ENCODE data around the gene CTAGE9. TPM values are rescaled to one million over a fixed set of nuclear protein-coding genes. Genes with fewer than 3 reads are reported as not detected.
"Not testable (repeated sequence)": the region's sequence is repeated elsewhere in the genome, so short reads cannot be mapped to it uniquely, and the experiment has no call there.

Gene CTAGE9
- total RNA-seq, 4 donors from 2014 or later: not detected

DNA sequence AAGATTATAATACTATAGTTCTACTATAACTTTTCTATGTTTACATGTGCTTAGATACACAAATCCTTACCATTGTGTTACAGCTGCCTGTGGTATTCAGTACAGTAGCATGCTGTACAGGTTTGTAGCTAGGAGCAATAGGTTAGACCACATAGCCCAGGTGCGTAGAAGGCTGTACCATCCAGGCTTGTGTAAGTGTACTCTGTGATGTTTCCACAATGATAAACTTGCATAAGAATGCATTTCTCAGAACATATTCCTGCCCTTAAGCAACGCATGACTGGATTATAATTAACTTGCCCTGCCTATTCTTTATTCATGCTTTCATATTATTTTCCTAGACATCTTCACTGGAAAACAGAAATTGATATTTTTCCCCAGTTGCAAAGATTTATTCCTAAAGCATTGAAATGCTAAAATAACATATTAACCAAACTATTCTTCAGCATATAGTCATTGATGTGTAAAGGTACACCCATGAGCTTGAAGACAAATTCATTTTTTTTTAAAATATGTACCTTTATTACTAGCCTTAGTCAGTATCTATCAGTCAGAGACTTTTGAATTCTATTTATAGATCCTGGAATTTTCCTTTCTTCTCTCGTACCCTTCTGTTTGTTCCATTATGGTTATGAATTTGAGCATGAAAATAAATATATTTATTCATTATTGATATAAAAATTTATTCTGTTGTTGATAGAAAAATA, 7.2 kb upstream of the CTAGE9 start:
- no peak overlapping the region for H3K27ac ChIP-seq
- H3K27me3 ChIP-seq: no peaks in the 10 kb centered on the region
- intact Hi-C loops (cut with DNase I; ENCODE audit: low total_unique reads): no loop called here
- no peak for DNase-seq
- H3K9me3 ChIP-seq: no peaks in the 10 kb centered on the region
- H3K36me3 ChIP-seq: no peaks in the 10 kb centered on the region
- no peak overlapping the region for H3K4me3 ChIP-seq
- H3K4me1 ChIP-seq: no peaks in the 10 kb centered on the region
- no peak for TF ChIP-seq POLR2A (IDR thresholded peaks at IDR 0.05)
- TF ChIP-seq, protein P1, sequence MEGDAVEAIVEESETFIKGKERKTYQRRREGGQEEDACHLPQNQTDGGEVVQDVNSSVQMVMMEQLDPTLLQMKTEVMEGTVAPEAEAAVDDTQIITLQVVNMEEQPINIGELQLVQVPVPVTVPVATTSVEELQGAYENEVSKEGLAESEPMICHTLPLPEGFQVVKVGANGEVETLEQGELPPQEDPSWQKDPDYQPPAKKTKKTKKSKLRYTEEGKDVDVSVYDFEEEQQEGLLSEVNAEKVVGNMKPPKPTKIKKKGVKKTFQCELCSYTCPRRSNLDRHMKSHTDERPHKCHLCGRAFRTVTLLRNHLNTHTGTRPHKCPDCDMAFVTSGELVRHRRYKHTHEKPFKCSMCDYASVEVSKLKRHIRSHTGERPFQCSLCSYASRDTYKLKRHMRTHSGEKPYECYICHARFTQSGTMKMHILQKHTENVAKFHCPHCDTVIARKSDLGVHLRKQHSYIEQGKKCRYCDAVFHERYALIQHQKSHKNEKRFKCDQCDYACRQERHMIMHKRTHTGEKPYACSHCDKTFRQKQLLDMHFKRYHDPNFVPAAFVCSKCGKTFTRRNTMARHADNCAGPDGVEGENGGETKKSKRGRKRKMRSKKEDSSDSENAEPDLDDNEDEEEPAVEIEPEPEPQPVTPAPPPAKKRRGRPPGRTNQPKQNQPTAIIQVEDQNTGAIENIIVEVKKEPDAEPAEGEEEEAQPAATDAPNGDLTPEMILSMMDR (IDR thresholded peaks at IDR 0.05): no peak

GRCh38 chr6:131715567-131715966, 4.8 kb upstream of the CTAGE9 start:
- intact Hi-C loops (cut with DNase I; ENCODE audit: low total_unique reads); H3K9me3 ChIP-seq; H3K27ac ChIP-seq; DNase-seq; H3K4me1 ChIP-seq; H3K36me3 ChIP-seq; H3K27me3 ChIP-seq; H3K4me3 ChIP-seq: not testable (repeated sequence)

- intact Hi-C loops (cut with DNase I; ENCODE audit: low total_unique reads); H3K9me3 ChIP-seq; DNase-seq; H3K27ac ChIP-seq; H3K36me3 ChIP-seq; H3K4me1 ChIP-seq; H3K4me3 ChIP-seq; H3K27me3 ChIP-seq: not testable (repeated sequence)
Measured at GRCh38 chr6:131703905-131704304, 6.9 kb downstream of the CTAGE9 start.

DNA sequence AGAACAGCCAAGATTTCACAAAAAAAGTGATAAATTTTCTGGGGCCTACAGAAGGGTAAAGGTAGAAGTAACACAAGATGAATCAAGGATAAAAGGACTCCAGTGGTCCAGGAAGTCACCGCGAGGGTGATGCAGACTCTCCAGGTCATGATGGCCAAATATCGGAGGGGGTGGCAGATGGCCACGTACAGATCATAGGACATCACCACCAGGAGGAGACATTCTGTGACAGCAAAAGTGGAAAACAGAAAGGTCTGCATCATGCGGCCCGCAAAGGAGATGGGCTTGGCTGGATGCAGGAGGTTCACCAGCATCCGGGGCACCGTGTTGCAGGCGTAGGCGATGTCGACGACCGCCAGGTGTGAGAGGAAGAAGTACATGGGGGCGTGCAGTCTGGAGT, 10.0 kb downstream of the CTAGE9 start:
- H3K27ac ChIP-seq; H3K27me3 ChIP-seq; H3K9me3 ChIP-seq; H3K4me3 ChIP-seq; DNase-seq; H3K36me3 ChIP-seq; intact Hi-C loops (cut with DNase I; ENCODE audit: low total_unique reads); H3K4me1 ChIP-seq: not testable (repeated sequence)

- Histone ChIP-seq H3K27me3 (no peaks in the 10 kb centered on the region), H3K27ac (no peak overlapping the region), H3K9me3 (no peaks in the 10 kb centered on the region), H3K4me1 (no peaks in the 10 kb centered on the region), H3K36me3 (no peaks in the 10 kb centered on the region), H3K4me3 (no peak overlapping the region)
- intact Hi-C loops (cut with DNase I; ENCODE audit: low total_unique reads): loop anchor here (10.0 kb wide), 1 partner anchor 218 kb away; no protein-coding TSS in a partner anchor
- no peak for TF ChIP-seq POLR2A (IDR thresholded peaks at IDR 0.05)
- TF ChIP-seq, protein P1 (IDR thresholded peaks at IDR 0.05): no peak
- DNase-seq: no peak
Measured at GRCh38 chr6:131696956-131697355, 13.9 kb downstream of the CTAGE9 start.

GRCh38 chr6:131694832-131695426, 15.9 kb downstream of the CTAGE9 start:
- peak; percentile 52 to 62 for DNase-seq
- no peaks in the 10 kb centered on the region for H3K36me3 ChIP-seq
- no peaks in the 10 kb centered on the region for H3K27me3 ChIP-seq
- intact Hi-C loops (cut with DNase I; ENCODE audit: low total_unique reads): loop anchor here (10.0 kb wide), 1 partner anchor 220 kb away; no protein-coding TSS in a partner anchor
- no peak for TF ChIP-seq POLR2A (IDR thresholded peaks at IDR 0.05)
- TF ChIP-seq, protein P1 (IDR thresholded peaks at IDR 0.05): peak; percentile 73 to 88 (median 78)
- H3K4me1 ChIP-seq: no peaks in the 10 kb centered on the region
- H3K27ac ChIP-seq: no peak overlapping the region
- no peaks in the 10 kb centered on the region for H3K9me3 ChIP-seq
- no peak overlapping the region for H3K4me3 ChIP-seq
